Heart left ventricle (tissue), 16 donors: ENCODE data around the gene RABGGTA. TPM values are rescaled to one million over a fixed set of nuclear protein-coding genes. Genes with fewer than 3 reads are reported as not detected.

ENCODE experiments used
- ATAC-seq, 4 donors: fragments of 200-7000 bp; cut with Tn5 transposase; one replicate each; pipeline ENCODE4 v1.9.1; 2020 to 2022; ENCODE audit warnings: moderate library complexity in 4 of 4, mild to moderate bottlenecking in 3 of 4, moderate number of reproducible peaks in 1 of 4
- DNase-seq, 5 donors: peaks; one replicate each; pipeline ENCODE4 v3.0.0-alpha.2; 2020
- H3K27ac ChIP-seq, 12 donors: fragments of 200-600 bp; sonication (generic) in 4 of 12; one replicate each; pipeline versions ENCODE4 v1.5.0 to v1.8.0; 2016 to 2022; ENCODE audit warnings: mild to moderate bottlenecking in 2 of 12
- H3K27me3 ChIP-seq, 9 donors: fragments of 200-600 bp; sonication (generic) in 2 of 9; one replicate each; pipeline versions ENCODE4 v1.5.1 to v1.8.0; 2016 to 2022; ENCODE audit warnings: mild to moderate bottlenecking in 3 of 9
- H3K36me3 ChIP-seq, 9 donors: fragments of 200-600 bp; sonication (generic) in 2 of 9; one replicate each; pipeline versions ENCODE4 v1.5.0 to v1.8.0; 2018 to 2022; ENCODE audit warnings: mild to moderate bottlenecking in 2 of 9
- H3K4me1 ChIP-seq, 12 donors: fragments of 200-600 bp; sonication (generic) in 4 of 12; one replicate each; pipeline versions ENCODE4 v1.5.0 to v1.8.0; 2016 to 2022; ENCODE audit warnings: mild to moderate bottlenecking in 3 of 12
- H3K4me3 ChIP-seq, 12 donors: fragments of 200-600 bp; sonication (generic) in 4 of 12; one replicate each; pipeline versions ENCODE4 v1.5.0 to v1.8.0; 2017 to 2022; ENCODE audit warnings: mild to moderate bottlenecking in 9 of 12, moderate library complexity in 4 of 12
- H3K9me3 ChIP-seq, 12 donors: fragments of 200-600 bp; sonication (generic) in 4 of 12; one replicate each; pipeline versions ENCODE4 v1.5.0 to v1.8.0; 2016 to 2022; ENCODE audit warnings: mild to moderate bottlenecking in 1 of 12
- CTCF ChIP-seq, 12 donors: fragments of 200-600 bp; sonication (generic) in 4 of 12; IDR thresholded peaks; one replicate each; pipeline versions ENCODE4 v1.5.0 to v1.8.0; 2018 to 2022; ENCODE audit warnings: antibody characterized with exemption in 12 of 12, mild to moderate bottlenecking in 5 of 12
- POLR2A ChIP-seq, 2 donors: fragments of 450-650 bp; IDR thresholded peaks; one replicate each; pipeline ENCODE4 v1.6.1; 2017; ENCODE audit warnings: antibody characterized with exemption in 2 of 2, mild to moderate bottlenecking in 2 of 2, moderate library complexity in 2 of 2
- WGBS, 4 donors: extraction: QIAGEN DNeasy Blood & Tissue Kit in 2 of 4; methylation state at CpG; one replicate each; pipeline versions ENCODE4 v1.1.5 to v1.1.7; 2013 to 2018; 5-methylcytosine and 5-hydroxymethylcytosine counted together
- intact Hi-C, 10 donors: fragments of 100-400 bp; cut with DNase I; formaldehyde crosslinking; loops; one replicate each; pipeline versions ENCODE4 v1.11.1 to v1.14.2; 2022
- polyA plus RNA-seq, 2 donors: library from polyadenylated mRNA; stranded (reverse); fragments of 200-250 nt; gene quantifications; one replicate each; pipeline ENCODE4 v1.2.3, GENCODE V29; 2013
- total RNA-seq, 9 donors: library from RNA; depleted of rRNA in 2 of 9; stranded (reverse); fragments of >200 nt in 2 of 9; fragmentation: NEBNext Ultra II Directional in 3 of 9; extraction: Animal tissue kit (Norgen Biotek cat#: 25700) in 3 of 9; gene quantifications; one replicate each; pipeline versions ENCODE4 v1.1.0 to v1.2.4, GENCODE V29; 2016 to 2023
- donor health status: ischemic (EF 13 %, LVEDD 7.1; RV severe dilation, severe dysfunction).
- donor health status: healthy with polysubstance abuse.
- donor health status: DM: no; HTN: yes; CAD: no.
- donor health status: DM: no; HTN: no; CAD: no.
- donor health status: ischemic (EF 25% LVEDD 6.9; RV normal size, moderate dysfunction).
- donor health status: ischemic (EF 25% LVEDD 5.7; RV mildly dilated, moderate dysfunction).
- donor health status: healthy.
- donor health status: DM: yes; HTN: yes; CAD: no.
- donor health status: ischemic (EF 35%, LVEDD 5.7; RV mildly dilated, moderate dysfunction).
- donor health status: nonischemic (EF 11% LVEDD 7.7; RV severe dilation, severe dysfunction).
- donor health status: DM: yes; HTN: yes; CAD: no.
- donor health status: PGD.
- donor health status: ischemic (EF 29% LVEDD 5.4; RV normal size, mild dysfunction).
- donor health status: nonischemic (EF 23%, LVEDD 6.1; RV moderate dilation, normal function).

RABGGTA gene
- total and polyA plus RNA-seq, 11 donors: 18.8 to 33.1 (median 26.7) TPM

- H3K27me3 ChIP-seq: no peaks in the 10 kb centered on the region
- H3K4me1 ChIP-seq: peaks cover 0 to 37% (median 12%) of the 10 kb centered on the region in 12 donors
- H3K36me3 ChIP-seq: peaks cover 0 to 46% (median 30%) of the 10 kb centered on the region in 9 donors
- no peak for TF ChIP-seq POLR2A (IDR thresholded peaks at IDR 0.05)
- no peak for TF ChIP-seq CTCF (IDR thresholded peaks at IDR 0.05)
- no peak overlapping the region for H3K4me3 ChIP-seq
- no peaks in the 10 kb centered on the region for H3K9me3 ChIP-seq
- ATAC-seq (no peak), DNase-seq (no peak)
- no peak overlapping the region for H3K27ac ChIP-seq
- WGBS, 4 donors: 90 to 97% (median 97%) methylated on average over 14 of the region's 14 CpGs
- intact Hi-C loops: loop anchor here in 1 of 10 donors (2.0 kb wide), 1 partner anchor 25 kb away; no protein-coding TSS in a partner anchor
Measured at GRCh38 chr14:24269910-24270536, 1.4 kb downstream of the RABGGTA start.

GRCh38 chr14:24269368-24269767 lies 2.0 kb downstream of the RABGGTA start:
- intact Hi-C loops: no loop called here
- Histone ChIP-seq H3K9me3 (no peaks in the 10 kb centered on the region), H3K36me3 (peaks cover 0 to 46% (median 30%) of the 10 kb centered on the region in 9 donors), H3K4me3 (no peak overlapping the region), H3K27ac (no peak overlapping the region), H3K4me1 (peaks cover 0 to 35% (median 11%) of the 10 kb centered on the region in 12 donors), H3K27me3 (no peaks in the 10 kb centered on the region)
- WGBS, 4 donors: 90 to 97% (median 93%) methylated on average over 8 of the region's 8 CpGs
- DNase-seq (no peak), ATAC-seq (no peak)
- no peak for TF ChIP-seq POLR2A (IDR thresholded peaks at IDR 0.05)
- TF ChIP-seq CTCF (IDR thresholded peaks at IDR 0.05): no peak

GRCh38 chr14:24268225-24268624 lies 3.2 kb downstream of the RABGGTA start:
- 86 to 96% (median 89%) methylated on average over 9 of the region's 9 CpGs for WGBS, 4 donors
- peaks cover 0 to 24% (median 6%) of the 10 kb centered on the region in 12 donors for H3K4me1 ChIP-seq
- peaks cover 0 to 46% (median 30%) of the 10 kb centered on the region in 9 donors for H3K36me3 ChIP-seq
- DNase-seq (no peak), ATAC-seq (no peak)
- TF ChIP-seq POLR2A (IDR thresholded peaks at IDR 0.05) (no peak), CTCF (IDR thresholded peaks at IDR 0.05) (no peak)
- no peak overlapping the region for H3K4me3 ChIP-seq
- intact Hi-C loops: no loop called here
- no peaks in the 10 kb centered on the region for H3K9me3 ChIP-seq
- H3K27me3 ChIP-seq: no peaks in the 10 kb centered on the region
- no peak overlapping the region for H3K27ac ChIP-seq

- Histone ChIP-seq H3K9me3 (no peaks in the 10 kb centered on the region), H3K4me1 (peaks cover 0 to 17% (median 6%) of the 10 kb centered on the region in 12 donors), H3K4me3 (no peak overlapping the region), H3K36me3 (peaks cover 0 to 46% (median 30%) of the 10 kb centered on the region in 9 donors), H3K27me3 (no peaks in the 10 kb centered on the region), H3K27ac (no peak overlapping the region)
- 91 to 95% (median 94%) methylated on average over 5 to 9 of the region's 9 CpGs for whole genome bisulfite sequencing, 4 donors
- TF ChIP-seq POLR2A (IDR thresholded peaks at IDR 0.05): no peak
- no peak for TF ChIP-seq CTCF (IDR thresholded peaks at IDR 0.05)
- no peak for ATAC-seq
- DNase-seq: no peak
- intact Hi-C loops: no loop called here
Measured at GRCh38 chr14:24267516-24267915, 3.9 kb downstream of the RABGGTA start.
